GM12864 (cell line): ENCODE results near the gene CAV2.

Source experiments
- DNase-seq: peaks from one replicate; pipeline ENCODE4 v3.0.0-alpha.2; 2011; ENCODE audit warnings: low read depth
- H3K4me3 ChIP-seq: 2 replicates; pipeline ENCODE4 v1.5.1; 2011; ENCODE audit warnings: mild to moderate bottlenecking, low read depth, low read length, control low read depth
- TF ChIP-seq, protein P1 (sequence below): IDR thresholded peaks from 2 replicates; pipeline ENCODE4 v1.5.1; 2011; ENCODE audit warnings: low read depth, mild to moderate bottlenecking, moderate library complexity, low read length, control low read depth, inconsistent platforms; ENCODE audit errors: missing control alignments

The CAV2 gene

DNA sequence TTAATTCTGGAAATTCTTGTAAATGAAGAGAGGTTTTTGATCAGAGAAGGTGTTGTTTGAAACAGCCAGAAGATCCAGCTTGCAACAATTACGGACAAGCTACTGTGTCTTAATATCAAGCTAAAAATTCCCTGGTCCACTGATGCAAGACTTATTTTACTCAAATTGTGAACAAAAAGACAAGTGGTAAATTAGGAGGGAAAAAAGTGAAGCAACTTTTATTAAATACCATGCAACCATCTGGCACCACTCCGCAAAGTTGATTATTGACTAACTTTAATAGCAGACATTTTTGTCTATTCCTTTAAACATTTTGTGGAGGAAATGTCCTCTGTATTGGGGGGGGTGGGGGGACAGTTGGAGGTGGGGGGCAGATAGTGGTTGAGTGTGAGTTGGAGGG, 5.1 kb upstream of the CAV2 start:
- DNase-seq: no peak
- H3K4me3 ChIP-seq: no peak overlapping the region
- TF ChIP-seq, protein P1, sequence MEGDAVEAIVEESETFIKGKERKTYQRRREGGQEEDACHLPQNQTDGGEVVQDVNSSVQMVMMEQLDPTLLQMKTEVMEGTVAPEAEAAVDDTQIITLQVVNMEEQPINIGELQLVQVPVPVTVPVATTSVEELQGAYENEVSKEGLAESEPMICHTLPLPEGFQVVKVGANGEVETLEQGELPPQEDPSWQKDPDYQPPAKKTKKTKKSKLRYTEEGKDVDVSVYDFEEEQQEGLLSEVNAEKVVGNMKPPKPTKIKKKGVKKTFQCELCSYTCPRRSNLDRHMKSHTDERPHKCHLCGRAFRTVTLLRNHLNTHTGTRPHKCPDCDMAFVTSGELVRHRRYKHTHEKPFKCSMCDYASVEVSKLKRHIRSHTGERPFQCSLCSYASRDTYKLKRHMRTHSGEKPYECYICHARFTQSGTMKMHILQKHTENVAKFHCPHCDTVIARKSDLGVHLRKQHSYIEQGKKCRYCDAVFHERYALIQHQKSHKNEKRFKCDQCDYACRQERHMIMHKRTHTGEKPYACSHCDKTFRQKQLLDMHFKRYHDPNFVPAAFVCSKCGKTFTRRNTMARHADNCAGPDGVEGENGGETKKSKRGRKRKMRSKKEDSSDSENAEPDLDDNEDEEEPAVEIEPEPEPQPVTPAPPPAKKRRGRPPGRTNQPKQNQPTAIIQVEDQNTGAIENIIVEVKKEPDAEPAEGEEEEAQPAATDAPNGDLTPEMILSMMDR: no peak

DNA sequence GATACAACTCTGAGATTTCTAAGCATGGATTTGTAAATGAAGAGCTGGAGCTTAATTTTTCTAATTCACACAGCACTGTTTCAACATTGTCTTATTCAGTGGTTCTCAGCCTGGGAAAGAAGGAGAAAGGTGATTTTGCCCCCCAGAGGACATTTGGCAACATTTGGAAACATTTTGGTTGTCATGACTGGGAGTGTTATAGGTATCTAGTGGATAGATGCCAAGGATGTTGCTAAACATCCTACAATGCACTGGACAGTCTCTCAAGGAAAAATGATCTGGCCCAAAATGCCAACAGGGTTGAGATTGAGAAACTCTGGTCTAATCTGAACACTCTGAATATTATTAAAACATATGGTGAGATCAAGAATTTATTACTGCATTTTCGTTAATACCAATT, 3.8 kb upstream of the CAV2 start:
- no peak for DNase-seq
- H3K4me3 ChIP-seq: no peak overlapping the region
- TF ChIP-seq, protein P1: no peak

DNA sequence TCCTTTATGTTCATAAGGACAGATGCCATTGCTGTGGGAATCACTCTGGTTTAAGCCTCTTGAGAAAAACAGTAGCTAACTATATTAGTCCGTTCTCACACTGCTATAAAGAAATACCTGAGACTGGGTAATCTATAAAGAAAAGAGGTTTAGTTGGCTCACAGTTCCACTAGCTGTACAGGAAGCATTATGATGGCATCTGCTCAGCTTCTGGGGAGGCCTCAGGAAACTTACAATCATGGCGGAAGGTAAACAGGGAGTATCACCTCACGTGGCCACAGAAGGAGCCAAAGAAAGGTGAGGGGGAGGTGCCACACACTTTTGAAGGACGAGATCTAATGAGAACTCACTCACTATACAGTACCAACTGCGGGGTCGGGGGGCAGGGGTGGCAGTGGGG, 2.9 kb upstream of the CAV2 start:
- no peak overlapping the region for H3K4me3 ChIP-seq
- TF ChIP-seq, protein P1: no peak
- no peak for DNase-seq

DNA sequence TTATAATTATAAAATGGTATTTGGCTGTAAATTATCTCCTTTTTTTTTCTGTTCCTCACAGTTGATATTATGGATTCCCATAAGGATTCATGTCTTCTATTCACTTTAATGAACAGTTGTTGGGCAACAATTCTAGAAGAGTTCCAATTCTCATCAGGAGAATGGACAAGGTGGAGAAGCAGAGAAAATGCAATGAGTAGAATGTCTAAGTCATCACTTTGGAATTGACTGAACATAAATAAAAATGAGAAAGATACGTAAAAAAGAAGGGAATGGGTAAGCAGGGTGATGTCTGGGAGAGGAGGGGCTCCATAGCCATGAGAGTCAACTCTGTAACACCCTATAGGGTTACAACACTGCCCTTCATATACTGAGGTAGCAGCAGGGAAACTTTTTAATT, 1.8 kb upstream of the CAV2 start:
- TF ChIP-seq, protein P1: no peak
- H3K4me3 ChIP-seq: no peak overlapping the region
- no peak for DNase-seq

DNA sequence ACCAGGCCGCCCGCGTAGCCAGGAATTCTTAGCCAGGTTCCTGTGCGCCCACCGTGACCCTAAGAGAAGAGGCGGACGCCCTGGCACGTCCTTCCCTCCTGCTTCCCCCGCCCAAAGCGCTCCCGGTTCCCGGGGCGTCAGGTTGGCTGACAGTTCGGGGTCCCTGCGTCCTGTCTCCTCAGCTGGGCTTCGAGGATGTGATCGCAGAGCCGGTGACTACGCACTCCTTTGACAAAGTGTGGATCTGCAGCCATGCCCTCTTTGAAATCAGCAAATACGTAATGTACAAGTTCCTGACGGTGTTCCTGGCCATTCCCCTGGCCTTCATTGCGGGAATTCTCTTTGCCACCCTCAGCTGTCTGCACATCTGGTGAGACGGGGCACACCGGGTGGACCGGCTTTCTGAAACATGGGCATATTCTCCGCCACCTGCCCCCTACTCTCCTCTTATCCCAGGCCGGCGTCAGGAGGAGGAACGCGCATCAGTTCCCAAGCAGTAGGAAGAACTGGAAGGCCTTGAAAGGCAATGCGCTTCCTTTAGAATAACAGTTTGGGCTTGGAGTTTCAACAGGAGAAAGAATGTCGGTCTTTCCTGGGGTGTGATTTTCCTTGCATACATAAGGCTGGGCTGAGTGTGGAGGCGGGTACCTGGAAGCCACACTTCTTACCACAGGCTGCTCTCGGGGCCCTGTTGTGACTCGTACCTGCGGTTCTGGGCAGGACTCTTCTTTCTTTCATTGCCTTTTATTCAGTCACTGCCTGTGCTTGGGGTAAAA, 728 bp downstream of the CAV2 start:
- peak overlapping the region; percentile 55 for H3K4me3 ChIP-seq
- no peak for DNase-seq
- TF ChIP-seq, protein P1: no peak

DNA sequence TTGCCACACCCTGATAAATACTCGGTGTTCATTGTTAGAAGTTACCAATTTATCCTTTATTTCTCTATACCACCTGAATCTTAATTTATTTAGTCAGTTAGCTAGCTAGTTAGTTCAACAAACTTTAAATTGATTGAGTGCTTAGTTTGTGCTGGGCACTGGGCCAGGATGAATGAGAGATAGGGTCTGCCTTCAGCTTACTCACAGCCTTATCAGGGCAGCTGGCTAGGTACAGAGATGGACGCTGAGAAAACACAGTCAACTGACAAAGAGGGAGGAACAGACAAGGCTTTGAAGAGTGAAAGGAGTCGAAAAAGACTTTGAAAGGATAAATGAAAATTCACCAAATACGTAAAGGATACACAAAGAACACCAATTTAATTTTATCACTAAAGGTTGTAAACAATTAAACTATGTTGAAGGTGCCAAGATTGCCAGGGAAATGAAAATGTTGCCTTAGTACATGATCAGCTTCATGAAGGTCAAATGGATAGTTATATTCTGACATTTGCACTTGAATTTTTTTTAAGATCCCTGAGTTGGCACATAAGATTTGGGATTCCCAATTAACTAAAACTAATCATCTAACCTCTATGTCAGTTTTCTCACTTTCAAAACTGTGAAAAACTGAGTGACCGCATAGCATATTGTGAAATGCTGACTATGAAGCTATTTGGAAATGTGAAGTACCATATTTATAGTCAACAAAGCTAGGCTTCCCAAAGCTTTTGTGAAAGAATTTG, 2.1 kb downstream of the CAV2 start:
- H3K4me3 ChIP-seq: no peak overlapping the region
- DNase-seq: no peak
- TF ChIP-seq, protein P1: no peak
